Mesendoderm (in vitro differentiated cells): ENCODE data around the gene OR2D2.

Experiments
- DNase-seq: peaks from one replicate; pipeline ENCODE4 v3.0.0; 2013
- H2AK5ac ChIP-seq: 2 replicates; pipeline ENCODE4 v1.6.1; 2013; ENCODE audit warnings: low read length, inconsistent platforms
- H2BK120ac ChIP-seq: 2 replicates; pipeline ENCODE4 v1.6.1; 2013; ENCODE audit warnings: low read depth, mild to moderate bottlenecking, low read length, moderate library complexity, mixed read lengths
- H2BK15ac ChIP-seq: replicated peaks from 2 replicates; pipeline ENCODE4 v1.6.1; 2013; ENCODE audit warnings: low read depth, mild to moderate bottlenecking, moderate library complexity
- H2BK5ac ChIP-seq: 2 replicates; pipeline ENCODE4 v1.6.1; 2013; ENCODE audit warnings: low read length, inconsistent platforms
- H3K18ac ChIP-seq: 2 replicates; pipeline ENCODE4 v1.6.1; 2013; ENCODE audit warnings: mild to moderate bottlenecking, low read length, mixed read lengths
- H3K23ac ChIP-seq: one replicate; pipeline ENCODE4 v1.6.1; 2013; ENCODE audit warnings: low read length
- H3K27ac ChIP-seq: 2 replicates; pipeline ENCODE4 v1.5.1; 2013; ENCODE audit warnings: low read depth, mild to moderate bottlenecking, inconsistent platforms, low read length, moderate library complexity
- H3K27me3 ChIP-seq: 2 replicates; pipeline ENCODE4 v1.6.1; 2013; ENCODE audit warnings: low read length, control low read depth, mild to moderate bottlenecking, inconsistent platforms; ENCODE audit not compliant: insufficient read depth, poor library complexity
- H3K36me3 ChIP-seq: 2 replicates; pipeline ENCODE4 v1.6.1; 2013; ENCODE audit warnings: low read length, inconsistent platforms; ENCODE audit not compliant: control insufficient read depth, insufficient read depth
- H3K4ac ChIP-seq: one replicate; pipeline ENCODE4 v1.6.1; 2013; ENCODE audit warnings: low read depth, mild to moderate bottlenecking, low read length, moderate library complexity
- H3K4me1 ChIP-seq: 2 replicates; pipeline ENCODE4 v1.6.1; 2013; ENCODE audit warnings: low read depth, low read length, inconsistent platforms; ENCODE audit not compliant: control insufficient read depth
- H3K4me2 ChIP-seq: 2 replicates; pipeline ENCODE4 v1.6.1; 2013; ENCODE audit warnings: low read length
- H3K4me3 ChIP-seq: 2 replicates; pipeline ENCODE4 v1.5.1; 2013; ENCODE audit warnings: mild to moderate bottlenecking, low read length
- H3K56ac ChIP-seq: one replicate; pipeline ENCODE4 v1.6.1; 2013; ENCODE audit warnings: low read length
- H3K79me1 ChIP-seq: 2 replicates; pipeline ENCODE4 v1.6.1; 2013; ENCODE audit warnings: low read length, inconsistent platforms
- H3K79me2 ChIP-seq: 2 replicates; pipeline ENCODE4 v1.6.1; 2013; ENCODE audit warnings: mild to moderate bottlenecking, low read length; ENCODE audit not compliant: control insufficient read depth, insufficient read depth
- H3K9ac ChIP-seq: 2 replicates; pipeline ENCODE4 v1.6.1; 2013; ENCODE audit warnings: low read length, inconsistent platforms
- H4K5ac ChIP-seq: one replicate; pipeline ENCODE4 v1.6.1; 2013; ENCODE audit warnings: low read length
- H4K8ac ChIP-seq: one replicate; pipeline ENCODE4 v1.6.1; 2013; ENCODE audit warnings: low read depth, mild to moderate bottlenecking, control low read depth, low read length, moderate library complexity
- WGBS: extraction: QIAGEN DNeasy Blood & Tissue Kit; methylation state at CpG from one replicate; pipeline ENCODE4 v1.1.7; 2013; ENCODE audit warnings: low lambda C conversion rate, missing lambda C conversion rate; ENCODE audit not compliant: insufficient coverage; ENCODE audit errors: extremely low coverage; 5-methylcytosine and 5-hydroxymethylcytosine counted together

The OR2D2 gene

DNA sequence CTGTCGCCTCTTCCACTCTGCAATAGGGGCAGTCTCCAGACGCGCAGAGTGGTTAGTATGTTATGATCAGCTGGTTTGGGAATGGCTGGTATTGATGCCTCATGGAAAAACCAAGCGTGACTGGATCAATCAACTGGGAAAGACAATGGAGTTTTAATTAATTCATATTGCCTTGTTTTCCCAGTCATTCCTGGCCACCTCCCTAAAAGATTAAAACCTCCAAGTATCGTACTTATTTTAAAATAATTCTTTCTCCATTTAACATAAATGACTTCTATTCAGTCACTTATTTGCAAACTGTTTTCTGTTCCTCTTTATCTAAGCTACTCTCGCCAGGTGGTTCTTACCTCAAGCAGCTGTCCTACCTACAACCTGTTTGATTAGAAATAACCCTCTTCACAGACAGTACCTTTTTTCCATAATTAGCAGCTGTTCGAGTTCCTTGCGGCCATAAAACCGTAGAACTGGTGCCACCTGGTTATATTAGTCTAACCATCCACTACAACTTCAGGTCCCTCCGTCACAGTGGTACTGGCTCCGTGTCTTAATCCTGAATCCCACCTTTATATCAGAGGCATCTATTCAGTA lies 34.8 kb upstream of the OR2D2 start:
- Histone ChIP-seq H3K4me2 (peak overlapping the region; percentile 80), H3K4me1 (peaks cover 8% of the 10 kb centered on the region), H3K27me3 (no peaks in the 10 kb centered on the region), H3K36me3 (no peaks in the 10 kb centered on the region), H4K5ac (no peak overlapping the region), H3K18ac (no peak overlapping the region), H3K4me3 (peak overlapping the region; percentile 94), H3K79me2 (peaks cover 4% of the 10 kb centered on the region), H4K8ac (no peak overlapping the region), H3K79me1 (peaks cover 4% of the 10 kb centered on the region), H2BK15ac (no peak overlapping the region), H3K56ac (peak overlapping the region; percentile 99), H2BK5ac (no peak overlapping the region), H3K4ac (no peak overlapping the region), H3K23ac (peak overlapping the region; percentile 68), H3K9ac (peak overlapping the region; percentile 83), H2BK120ac (no peak overlapping the region), H3K27ac (no peak overlapping the region), H2AK5ac (no peak overlapping the region)
- WGBS, result 100% methylated on average over 1 of the region's 11 CpGs
- DNase-seq, result peak; percentile 7

DNA sequence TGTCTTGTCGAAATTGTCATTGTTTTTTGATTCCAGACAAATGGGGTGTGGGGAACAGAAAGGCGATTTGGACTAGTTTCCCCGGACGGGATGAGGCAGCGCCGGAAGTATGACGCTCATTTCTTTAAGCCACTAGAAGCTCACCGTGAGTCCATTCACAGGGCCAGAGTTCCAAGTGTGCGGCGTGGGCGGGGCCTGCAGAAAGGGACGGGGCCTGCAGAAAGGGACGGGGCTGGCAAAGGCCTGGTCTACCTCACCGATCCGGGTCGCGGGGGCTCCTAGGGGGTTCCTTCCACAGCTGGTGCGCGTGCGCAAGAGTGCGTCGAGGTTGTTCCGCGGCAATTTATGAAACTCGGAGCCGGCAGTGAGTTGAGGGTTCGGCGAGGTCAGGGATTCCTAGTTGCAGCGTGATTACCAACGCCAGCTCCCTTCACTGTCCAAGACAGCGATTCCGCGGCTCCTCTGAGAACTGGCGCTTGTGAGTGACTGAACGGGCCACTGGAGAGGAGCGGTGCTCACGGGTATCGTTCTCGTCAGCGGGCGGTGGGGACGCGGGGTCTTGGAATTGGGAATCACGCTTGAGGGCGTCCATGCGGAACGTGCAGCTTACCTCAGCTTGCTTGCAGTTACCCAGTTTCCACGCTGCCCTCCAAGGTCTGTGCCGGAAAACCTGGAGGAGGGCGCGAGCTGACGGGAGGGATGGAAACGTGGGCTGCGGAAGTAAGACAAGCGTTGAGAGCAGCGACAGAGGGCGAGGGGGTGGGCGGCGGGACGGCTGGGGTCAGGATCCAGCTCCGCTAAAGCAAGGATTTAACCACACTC lies 34.1 kb upstream of the OR2D2 start, which contains the start of gene ZNF215:
ZNF215 (plus strand) TSS at position 219 of the 822 bp plus-strand sequence. CDS start 5,847 bp downstream, outside the sequence.
- H2BK15ac ChIP-seq, result no peak within 1 kb of the TSS
- DNase-seq, result peak; percentile 97
- no peak within 1 kb of the TSS for H4K5ac ChIP-seq
- peak within 1 kb of the TSS; percentile 80 for H3K4me2 ChIP-seq
- H3K27ac ChIP-seq, result peak within 1 kb of the TSS; percentile 10
- no peak within 1 kb of the TSS for H2AK5ac ChIP-seq
- peak within 1 kb of the TSS; percentile 94 for H3K4me3 ChIP-seq
- H3K23ac ChIP-seq, result peak within 1 kb of the TSS; percentile 68
- H3K4ac ChIP-seq, result no peak within 1 kb of the TSS
- H2BK120ac ChIP-seq, result no peak within 1 kb of the TSS
- no peaks in the 10 kb centered on the region for H3K27me3 ChIP-seq
- H4K8ac ChIP-seq, result no peak within 1 kb of the TSS
- H3K18ac ChIP-seq, result peak within 1 kb of the TSS; percentile 71
- H3K56ac ChIP-seq, result peak within 1 kb of the TSS; percentile 99
- peaks cover 8% of the 10 kb centered on the region for H3K4me1 ChIP-seq
- H3K79me2 ChIP-seq, result peaks cover 4% of the 10 kb centered on the region
- peak within 1 kb of the TSS; percentile 83 for H3K9ac ChIP-seq
- H3K36me3 ChIP-seq, result no peaks in the 10 kb centered on the region
- H2BK5ac ChIP-seq, result peak within 1 kb of the TSS; percentile 57
- peaks cover 4% of the 10 kb centered on the region for H3K79me1 ChIP-seq
- no CpG with 5 or more reads among the region's 61 CpGs for WGBS

DNA sequence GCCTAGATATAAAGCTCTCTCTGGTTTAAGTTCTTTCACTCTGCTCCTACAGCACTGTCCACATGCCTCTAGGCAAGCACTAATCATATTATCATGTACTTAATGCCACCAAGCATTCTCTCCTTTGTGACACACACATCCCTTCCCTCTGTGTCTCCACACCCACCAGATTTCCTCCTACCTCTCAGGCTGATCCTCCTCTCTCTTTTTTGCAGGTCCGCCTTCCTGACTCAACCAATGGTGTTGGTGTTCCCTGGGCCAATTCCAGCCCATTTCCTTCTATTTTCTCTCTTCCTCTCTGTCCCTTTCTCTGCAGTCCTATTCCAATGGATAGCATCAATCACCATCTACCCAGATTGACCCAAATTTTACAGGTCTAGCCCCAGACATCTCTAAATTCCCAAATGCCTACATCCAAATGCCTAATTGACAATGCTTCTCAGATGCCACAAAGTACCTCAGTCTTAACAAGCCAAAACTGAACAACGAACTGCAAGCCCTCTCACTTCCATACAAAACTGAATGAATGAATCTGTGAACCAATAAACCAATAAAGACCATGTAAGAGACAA lies 33.4 kb upstream of the OR2D2 start:
- Histone ChIP-seq H2BK5ac (no peak overlapping the region), H2AK5ac (no peak overlapping the region), H4K8ac (no peak overlapping the region), H3K4ac (no peak overlapping the region), H3K9ac (peak overlapping the region; percentile 65), H3K4me2 (peak overlapping the region; percentile 42), H3K23ac (no peak overlapping the region), H3K18ac (no peak overlapping the region), H3K79me1 (peaks cover 4% of the 10 kb centered on the region), H3K36me3 (no peaks in the 10 kb centered on the region), H3K27ac (no peak overlapping the region), H2BK15ac (no peak overlapping the region), H3K56ac (peak overlapping the region; percentile 69), H3K79me2 (peaks cover 4% of the 10 kb centered on the region), H3K4me3 (peak overlapping the region; percentile 39), H3K4me1 (peaks cover 8% of the 10 kb centered on the region), H2BK120ac (no peak overlapping the region), H3K27me3 (no peaks in the 10 kb centered on the region), H4K5ac (no peak overlapping the region)
- DNase-seq, result peak; percentile 81
- WGBS, result no CpG with 5 or more reads among the region's 2 CpGs

DNA sequence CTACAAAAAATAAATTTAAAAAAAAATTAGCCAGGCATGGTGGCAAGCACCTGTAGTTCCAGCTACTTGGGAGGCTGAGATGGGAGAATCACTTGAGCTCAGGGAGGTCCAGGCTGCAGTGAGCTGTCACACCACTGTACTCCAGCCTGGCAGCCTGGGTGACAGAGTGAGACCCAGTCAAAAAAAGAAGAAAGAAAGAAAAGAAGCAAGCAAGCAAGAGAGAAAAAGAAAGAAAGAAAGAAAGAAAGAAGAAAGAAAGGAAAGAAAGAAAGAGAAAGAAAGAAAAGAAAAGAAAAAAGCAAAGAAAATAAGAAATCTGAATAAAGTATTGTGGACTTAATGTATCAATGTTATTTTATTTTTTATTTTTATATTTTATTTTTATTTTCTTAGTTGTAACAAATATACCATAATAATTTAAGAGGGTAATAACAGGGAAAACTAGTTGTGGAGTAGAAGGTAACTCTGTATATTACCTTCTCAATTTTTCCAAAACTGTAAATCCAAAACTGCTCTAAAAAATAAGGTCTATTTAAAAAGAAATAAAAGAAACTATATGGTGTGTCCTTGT lies 32.8 kb upstream of the OR2D2 start:
- Histone ChIP-seq H3K23ac (no peak overlapping the region), H3K18ac (no peak overlapping the region), H3K4me3 (no peak overlapping the region), H2BK15ac (no peak overlapping the region), H3K4me2 (no peak overlapping the region), H2AK5ac (no peak overlapping the region), H3K36me3 (no peaks in the 10 kb centered on the region), H4K8ac (no peak overlapping the region), H3K56ac (no peak overlapping the region), H3K27me3 (no peaks in the 10 kb centered on the region), H2BK5ac (no peak overlapping the region), H3K4ac (no peak overlapping the region), H3K9ac (no peak overlapping the region), H3K79me2 (peaks cover 4% of the 10 kb centered on the region), H3K79me1 (peaks cover 4% of the 10 kb centered on the region), H2BK120ac (no peak overlapping the region), H3K4me1 (peaks cover 8% of the 10 kb centered on the region), H3K27ac (no peak overlapping the region), H4K5ac (no peak overlapping the region)
- DNase-seq, result no peak

DNA sequence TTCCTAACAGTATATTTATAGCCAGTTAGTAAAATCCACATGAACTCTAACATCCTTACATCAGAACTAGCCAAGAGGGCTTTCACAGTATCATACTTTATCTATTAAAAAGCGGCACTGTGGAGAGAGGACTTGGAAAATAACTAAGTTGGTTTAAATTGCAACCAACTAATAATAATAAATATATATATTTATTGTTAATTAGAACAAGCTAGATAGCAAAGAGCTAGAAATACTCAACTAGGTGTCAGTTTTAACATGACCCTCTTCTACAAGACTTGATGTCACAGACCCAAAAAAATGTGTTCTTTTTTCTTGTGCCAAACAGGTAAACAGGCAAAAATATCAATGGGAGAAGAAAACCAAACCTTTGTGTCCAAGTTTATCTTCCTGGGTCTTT lies 28.4 kb upstream of the OR2D2 start, which contains the start of gene OR2D3:
OR2D3 (plus strand) TSS at position 301 of the 400 bp plus-strand sequence; CDS start at position 301, 0 bp downstream.
- Histone ChIP-seq H3K4me1 (peaks cover 2% of the 10 kb centered on the region), H3K36me3 (no peaks in the 10 kb centered on the region), H4K5ac (no peak within 1 kb of the TSS), H3K4ac (no peak within 1 kb of the TSS), H3K27ac (no peak within 1 kb of the TSS), H3K23ac (no peak within 1 kb of the TSS), H3K4me2 (no peak within 1 kb of the TSS), H2AK5ac (no peak within 1 kb of the TSS), H3K4me3 (no peak within 1 kb of the TSS), H3K79me2 (no peaks in the 10 kb centered on the region), H3K9ac (no peak within 1 kb of the TSS), H2BK15ac (no peak within 1 kb of the TSS), H3K79me1 (no peaks in the 10 kb centered on the region), H3K18ac (no peak within 1 kb of the TSS), H2BK120ac (no peak within 1 kb of the TSS), H3K27me3 (no peaks in the 10 kb centered on the region), H2BK5ac (no peak within 1 kb of the TSS), H4K8ac (no peak within 1 kb of the TSS), H3K56ac (no peak within 1 kb of the TSS)
- no peak for DNase-seq
- no CpG with 5 or more reads among the region's 1 CpG for WGBS
